HepG2 (cell line): ENCODE data around the gene RSPRY1. TPM values are rescaled to one million over a fixed set of nuclear protein-coding genes. Genes with fewer than 3 reads are reported as not detected.

Experiments
- ATAC-seq: fragments of 200-7000 bp; cut with Tn5 transposase; 3 replicates; pipeline ENCODE4 v1.9.1; 2020; ENCODE audit warnings: mild to moderate bottlenecking, moderate library complexity
- BruUV-seq: library from RNA; stranded (reverse); fragments of 400-500 nt; replicated peaks from 2 replicates; lab custom pipeline; 2021; lab: Mats Ljungman, UMichigan
- CTCF ChIA-PET: fragments of 300-600 bp; formaldehyde crosslinking; extraction: SDS; loops from one replicate; lab custom pipeline; 2021; ENCODE audit warnings: low total read pairs, inconsistent platforms, low intra/inter-chr PET ratio; lab: Yijun Ruan, JAX
- POLR2A ChIA-PET: fragments of 350-600 bp; sonication (Branson Sonifier 250); formaldehyde crosslinking; loops from one replicate; lab custom pipeline; 2020; ENCODE audit warnings: antibody characterized with exemption, inconsistent platforms; lab: Yijun Ruan, JAX
- DNase-seq: peaks from one replicate; pipeline ENCODE4 v3.0.0-alpha.2; 2015; ENCODE audit warnings: low spot score
- FAIRE-seq: peaks from 3 replicates; lab custom pipeline; 2011; peaks lifted over from hg19 to GRCh38; lab: Jason Lieb, UNC
- H2AFZ ChIP-seq: one replicate; pipeline ENCODE4 v1.6.1; 2011; ENCODE audit warnings: low read length, inconsistent platforms
- H3K27ac ChIP-seq: fragments of 300-600 bp; 3 replicates; pipeline ENCODE4 v1.8.0; 2011; ENCODE audit warnings: mixed run types, mild to moderate bottlenecking, mixed read lengths, low read length, inconsistent platforms; ENCODE audit not compliant: insufficient read depth; ENCODE audit errors: extremely low read length
- H3K27me3 ChIP-seq, 2 experiments: fragments of 200-600 bp in 1 of 2; 2 replicates in 1 of 2; 3 replicates in 1 of 2; pipeline versions ENCODE4 v1.6.0 to v1.8.0; 2011; ENCODE audit warnings: low read length in 2 of 2, mild to moderate bottlenecking in 2 of 2, moderate library complexity in 2 of 2, inconsistent platforms in 1 of 2; ENCODE audit not compliant: insufficient read depth in 2 of 2, control insufficient read depth in 1 of 2
- H3K36me3 ChIP-seq, 2 experiments: fragments of 200-600 bp in 1 of 2; replicated peaks in 1 of 2; 2 replicates in 1 of 2; 3 replicates in 1 of 2; pipeline versions ENCODE4 v1.5.1 to v1.8.0; 2011; ENCODE audit warnings: low read length in 2 of 2, inconsistent platforms in 1 of 2; ENCODE audit not compliant: insufficient read depth in 2 of 2, control insufficient read depth in 1 of 2
- H3K4me1 ChIP-seq: 2 replicates; pipeline ENCODE4 v1.5.1; 2012; ENCODE audit warnings: low read length, inconsistent platforms; ENCODE audit not compliant: insufficient read depth
- H3K4me2 ChIP-seq: 2 replicates; pipeline ENCODE4 v1.6.0; 2011; ENCODE audit warnings: low read depth, low read length, inconsistent platforms
- H3K4me3 ChIP-seq, 3 experiments: fragments of 200-600 bp in 1 of 3; sonication (generic), shearing (Covaris generic) in 1 of 3; replicated peaks in 1 of 3; 2 replicates each; pipeline ENCODE4 v1.5.1; 2011 to 2016; ENCODE audit warnings: low read length in 3 of 3, inconsistent platforms in 2 of 3, low read depth in 2 of 3, mild to moderate bottlenecking in 2 of 3, control low read depth in 1 of 3, mixed read lengths in 1 of 3; ENCODE audit not compliant: insufficient read depth in 1 of 3
- H3K79me2 ChIP-seq: one replicate; pipeline ENCODE4 v1.6.1; 2011; ENCODE audit warnings: low read length, inconsistent platforms; ENCODE audit not compliant: insufficient read depth
- H3K9ac ChIP-seq: 2 replicates; pipeline ENCODE4 v1.6.0; 2011; ENCODE audit warnings: mild to moderate bottlenecking, low read depth, low read length, inconsistent platforms; ENCODE audit not compliant: insufficient read depth
- H3K9me3 ChIP-seq: 2 replicates; pipeline ENCODE4 v1.5.1; 2012; ENCODE audit warnings: mild to moderate bottlenecking, low read length
- H4K20me1 ChIP-seq: 2 replicates; pipeline ENCODE4 v1.6.0; 2011; ENCODE audit warnings: inconsistent platforms, mild to moderate bottlenecking, low read length, moderate library complexity; ENCODE audit not compliant: insufficient read depth
- AGO2 ChIP-seq: fragments of 200-400 bp; formaldehyde crosslinking; optimal IDR thresholded peaks from 2 replicates; pipeline ENCODE3; 2017; ENCODE audit warnings: mild to moderate bottlenecking, low read depth, low read length, moderate library complexity
- DNMT3B ChIP-seq: conservative IDR thresholded peaks from 2 replicates; pipeline ENCODE4 v1.6.1; 2016; ENCODE audit warnings: missing biosample characterization, control low read depth
- DR1 ChIP-seq: sonication (generic); formaldehyde crosslinking; IDR thresholded peaks from 2 replicates; pipeline ENCODE4 v1.8.0; 2021; ENCODE audit warnings: mild to moderate bottlenecking, missing genetic modification reagents, inconsistent platforms
- GABPB1 ChIP-seq: IDR thresholded peaks from 2 replicates; pipeline ENCODE4 v1.6.1; 2016; ENCODE audit warnings: mild to moderate bottlenecking, missing genetic modification reagents, moderate library complexity, missing compliant biosample characterization
- PHF20 ChIP-seq: sonication (generic); formaldehyde crosslinking; IDR thresholded peaks from 2 replicates; pipeline ENCODE4 v1.5.0; 2020; ENCODE audit warnings: mild to moderate bottlenecking, missing genetic modification reagents
- RARG ChIP-seq: sonication (generic); formaldehyde crosslinking; IDR thresholded peaks from 2 replicates; pipeline ENCODE4 v1.4.0; 2020; ENCODE audit warnings: low read depth, mild to moderate bottlenecking, missing genetic modification reagents
- REL ChIP-seq: sonication (generic); formaldehyde crosslinking; conservative IDR thresholded peaks from 2 replicates; pipeline ENCODE4 v1.8.0; 2022; ENCODE audit warnings: mild to moderate bottlenecking, missing genetic modification reagents, moderate library complexity
- SMAD1 ChIP-seq: sonication (generic); formaldehyde crosslinking; IDR thresholded peaks from 2 replicates; pipeline ENCODE4 v1.4.0; 2020; ENCODE audit warnings: missing genetic modification reagents, low read depth, mild to moderate bottlenecking, borderline replicate concordance
- SMYD3 ChIP-seq: sonication (generic); formaldehyde crosslinking; IDR thresholded peaks from 2 replicates; pipeline ENCODE4 v1.8.1; 2023; ENCODE audit warnings: mild to moderate bottlenecking, missing genetic modification reagents
- ZBTB14 ChIP-seq: sonication (generic); formaldehyde crosslinking; IDR thresholded peaks from 2 replicates; pipeline ENCODE4 v1.4.0; 2020; ENCODE audit warnings: missing genetic modification reagents
- ZNF614 ChIP-seq: IDR thresholded peaks from 2 replicates; pipeline ENCODE4 v1.6.1; 2018; ENCODE audit warnings: missing biosample characterization, missing genetic modification reagents, inconsistent platforms, borderline replicate concordance
- ZNF713 ChIP-seq: sonication (generic); formaldehyde crosslinking; IDR thresholded peaks from 2 replicates; pipeline ENCODE4 v1.4.0; 2020; ENCODE audit warnings: mild to moderate bottlenecking, missing genetic modification reagents
- ZNF883 ChIP-seq: sonication (generic); formaldehyde crosslinking; IDR thresholded peaks from 2 replicates; pipeline ENCODE4 v1.5.1; 2020; ENCODE audit warnings: mild to moderate bottlenecking, missing genetic modification reagents; ENCODE audit errors: not compliant biosample characterization
- WGBS: methylation state at CpG from one replicate; pipeline ENCODE4 v1.1.6; 2017; ENCODE audit warnings: low lambda C conversion rate; 5-methylcytosine and 5-hydroxymethylcytosine counted together
- in situ Hi-C: cut with HindIII; loops from 2 replicates; pipeline ENCODE4 v1.10.0; 2017; ENCODE audit warnings: low pct_unique_long_range_greater_than_20kb; ENCODE audit not compliant: extremely low pct_ligation_motif_present
- intact Hi-C: fragments of 100-400 bp; cut with micrococcal nuclease; formaldehyde crosslinking; loops from one replicate; pipeline ENCODE4 v1.10.0; 2022; ENCODE audit not compliant: unreplicated experiment
- polyA plus RNA-seq, 8 experiments: library from polyadenylated mRNA; depleted of rRNA in 3 of 8; stranded (reverse) in 7 of 8; unstranded in 1 of 8; fragments of >200 nt; fragmentation: Illumina TruSeq in 4 of 8; extraction: Trizol in 4 of 8; gene quantifications; 2 replicates each; pipeline versions ENCODE4 v1.2.1 to v1.2.3, GENCODE V29; 2011 to 2016; ENCODE audit warnings: low read depth in 4 of 8, missing spikeins in 1 of 8, mixed read lengths in 1 of 8; ENCODE audit not compliant: insufficient read depth in 1 of 8
- total RNA-seq, 5 experiments: library from RNA; depleted of rRNA; stranded (reverse); fragments of >200 nt; fragmentation: Illumina TruSeq; extraction: Trizol; gene quantifications; 2 replicates each; pipeline ENCODE4 v1.2.3, GENCODE V29; 2016; ENCODE audit warnings: low read depth in 1 of 5
- TF ChIP-seq, protein P1 (sequence below): sonication (generic); formaldehyde crosslinking; IDR thresholded peaks from 2 replicates; pipeline ENCODE4 v1.8.1; 2023; ENCODE audit warnings: mild to moderate bottlenecking, missing genetic modification reagents
- TF ChIP-seq, protein P2 (sequence below): sonication (generic); formaldehyde crosslinking; IDR thresholded peaks from 2 replicates; pipeline ENCODE4 v1.4.0; 2020; ENCODE audit warnings: missing genetic modification reagents

The RSPRY1 gene
- total and polyA plus RNA-seq, 2 of the 13 experiments (the other 11 are each of a cell fraction or from before 2014, with no cell fraction given): 53.4 to 61.0 TPM

GRCh38 chr16:57186872-57187854 is 1.0 kb downstream of the RSPRY1 start:
- DNase-seq (peak; percentile 54), ATAC-seq (peak; percentile 43), FAIRE-seq (no peak)
- H3K4me1 ChIP-seq: peaks cover 61% of the 10 kb centered on the region
- in situ Hi-C loops: loop anchor here (5.0 kb wide), 1 partner anchor 95 kb away; the partner anchor contains the start of gene PLLP
- peaks cover 88% of the 10 kb centered on the region for H3K79me2 ChIP-seq
- H3K9me3 ChIP-seq: no peaks in the 10 kb centered on the region
- ChIA-PET CTCF (no interaction called here), POLR2A (interaction anchor here (0.6 to 3.4 kb wide), 13 partner anchors 8 to 293 kb away, joined by 3 to 33 read pairs (median 6); partner anchors contain the start of genes ARL2BP, CIAPIN1, COQ9 and CPNE2)
- peaks cover 17% of the 10 kb centered on the region for H4K20me1 ChIP-seq
- WGBS: 0% methylated on average over 28 of the region's 28 CpGs
- H3K4me2 ChIP-seq: peak overlapping the region; percentile 76
- no peak overlapping the region for H2AFZ ChIP-seq
- H3K27me3 ChIP-seq: no peaks in the 10 kb centered on the region; a peak in 2 of 5 replicates
- peak overlapping the region; percentile 82 for H3K27ac ChIP-seq
- peaks cover 2 to 8% of the 10 kb centered on the region in 2 experiments; a peak in 4 of 5 replicates for H3K36me3 ChIP-seq
- BruUV-seq: TSS peak; percentile 54
- peak overlapping the region; percentile 93 for H3K9ac ChIP-seq
- intact Hi-C loops: loop anchor here (1.0 to 5.0 kb wide), 4 partner anchors 7 to 110 kb away; partner anchors contain the start of genes ARL2BP and PLLP
- H3K4me3 ChIP-seq: peak overlapping the region; percentile 88 to 99 (median 94)
- TF ChIP-seq ZNF883 (CRISPR knock-in tag) (no peak), ZNF614 (CRISPR knock-in tag) (no peak), GABPB1 (CRISPR knock-in tag) (peak; percentile 63; the same call in 1 of the 2 replicates), SMYD3 (CRISPR knock-in tag) (no peak), PHF20 (CRISPR knock-in tag) (no peak), SMAD1 (CRISPR knock-in tag) (peak; percentile 49; the same call in 1 of the 2 replicates), ZBTB14 (CRISPR knock-in tag) (no peak), DR1 (CRISPR knock-in tag) (no peak), DNMT3B (no peak), REL (no peak), ZNF713 (no peak), RARG (CRISPR knock-in tag) (no peak), AGO2 (no peak)
- TF ChIP-seq, protein P1, sequence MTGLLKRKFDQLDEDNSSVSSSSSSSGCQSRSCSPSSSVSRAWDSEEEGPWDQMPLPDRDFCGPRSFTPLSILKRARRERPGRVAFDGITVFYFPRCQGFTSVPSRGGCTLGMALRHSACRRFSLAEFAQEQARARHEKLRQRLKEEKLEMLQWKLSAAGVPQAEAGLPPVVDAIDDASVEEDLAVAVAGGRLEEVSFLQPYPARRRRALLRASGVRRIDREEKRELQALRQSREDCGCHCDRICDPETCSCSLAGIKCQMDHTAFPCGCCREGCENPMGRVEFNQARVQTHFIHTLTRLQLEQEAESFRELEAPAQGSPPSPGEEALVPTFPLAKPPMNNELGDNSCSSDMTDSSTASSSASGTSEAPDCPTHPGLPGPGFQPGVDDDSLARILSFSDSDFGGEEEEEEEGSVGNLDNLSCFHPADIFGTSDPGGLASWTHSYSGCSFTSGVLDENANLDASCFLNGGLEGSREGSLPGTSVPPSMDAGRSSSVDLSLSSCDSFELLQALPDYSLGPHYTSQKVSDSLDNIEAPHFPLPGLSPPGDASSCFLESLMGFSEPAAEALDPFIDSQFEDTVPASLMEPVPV (CRISPR knock-in tag): no peak; the same call in 1 of the 2 replicates
- TF ChIP-seq, protein P2, sequence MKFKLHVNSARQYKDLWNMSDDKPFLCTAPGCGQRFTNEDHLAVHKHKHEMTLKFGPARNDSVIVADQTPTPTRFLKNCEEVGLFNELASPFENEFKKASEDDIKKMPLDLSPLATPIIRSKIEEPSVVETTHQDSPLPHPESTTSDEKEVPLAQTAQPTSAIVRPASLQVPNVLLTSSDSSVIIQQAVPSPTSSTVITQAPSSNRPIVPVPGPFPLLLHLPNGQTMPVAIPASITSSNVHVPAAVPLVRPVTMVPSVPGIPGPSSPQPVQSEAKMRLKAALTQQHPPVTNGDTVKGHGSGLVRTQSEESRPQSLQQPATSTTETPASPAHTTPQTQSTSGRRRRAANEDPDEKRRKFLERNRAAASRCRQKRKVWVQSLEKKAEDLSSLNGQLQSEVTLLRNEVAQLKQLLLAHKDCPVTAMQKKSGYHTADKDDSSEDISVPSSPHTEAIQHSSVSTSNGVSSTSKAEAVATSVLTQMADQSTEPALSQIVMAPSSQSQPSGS (CRISPR knock-in tag): 0 out of 2 replicates have a peak, but pooled peaks have one; percentile 20
